Measurements from ENCODE around the gene COLEC12. TPM values are rescaled to one million over a fixed set of nuclear protein-coding genes. Genes with fewer than 3 reads are reported as not detected.

COLEC12 gene
- total and polyA plus RNA-seq, 8 donors, result 0.35 to 5.5 (median 1.3) TPM

DNA sequence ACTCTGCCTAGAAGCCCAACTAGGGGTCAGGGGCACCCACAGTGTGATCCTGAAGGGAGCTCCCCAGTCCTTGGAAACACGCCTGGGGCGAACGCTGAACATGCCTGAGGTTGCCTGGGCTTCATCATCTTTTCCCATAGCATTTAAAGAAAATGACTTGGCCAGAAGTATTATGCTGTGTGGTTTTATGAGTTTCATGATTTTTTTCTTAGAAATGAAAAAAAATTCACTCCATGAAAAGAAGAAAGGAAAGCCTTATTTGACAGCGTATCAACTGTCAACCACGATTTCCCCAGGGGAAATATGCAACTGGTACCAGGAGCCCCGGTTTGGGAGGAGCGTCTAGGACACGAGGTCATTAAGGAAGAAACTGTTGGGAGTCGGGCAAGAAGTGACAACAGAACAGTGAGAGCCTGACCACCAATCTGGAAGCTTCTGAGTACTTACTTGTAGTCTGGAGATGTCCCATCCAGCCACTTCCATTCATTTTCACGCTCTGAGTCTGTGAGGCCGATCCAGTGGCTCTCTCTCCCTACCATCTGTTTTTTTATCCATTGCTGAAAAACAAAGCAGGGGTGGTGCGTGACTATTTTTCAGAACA lies 169.2 kb downstream of the COLEC12 start:
- WGBS, 2 donors, result 78 to 83% methylated on average over 12 of the region's 12 CpGs
- no peak overlapping the region for H3K4me3 ChIP-seq
- DNase-seq, result no peak
- H3K27ac ChIP-seq, result no peak overlapping the region
- H3K27me3 ChIP-seq, result no peaks in the 10 kb centered on the region
- TF ChIP-seq, protein P1, sequence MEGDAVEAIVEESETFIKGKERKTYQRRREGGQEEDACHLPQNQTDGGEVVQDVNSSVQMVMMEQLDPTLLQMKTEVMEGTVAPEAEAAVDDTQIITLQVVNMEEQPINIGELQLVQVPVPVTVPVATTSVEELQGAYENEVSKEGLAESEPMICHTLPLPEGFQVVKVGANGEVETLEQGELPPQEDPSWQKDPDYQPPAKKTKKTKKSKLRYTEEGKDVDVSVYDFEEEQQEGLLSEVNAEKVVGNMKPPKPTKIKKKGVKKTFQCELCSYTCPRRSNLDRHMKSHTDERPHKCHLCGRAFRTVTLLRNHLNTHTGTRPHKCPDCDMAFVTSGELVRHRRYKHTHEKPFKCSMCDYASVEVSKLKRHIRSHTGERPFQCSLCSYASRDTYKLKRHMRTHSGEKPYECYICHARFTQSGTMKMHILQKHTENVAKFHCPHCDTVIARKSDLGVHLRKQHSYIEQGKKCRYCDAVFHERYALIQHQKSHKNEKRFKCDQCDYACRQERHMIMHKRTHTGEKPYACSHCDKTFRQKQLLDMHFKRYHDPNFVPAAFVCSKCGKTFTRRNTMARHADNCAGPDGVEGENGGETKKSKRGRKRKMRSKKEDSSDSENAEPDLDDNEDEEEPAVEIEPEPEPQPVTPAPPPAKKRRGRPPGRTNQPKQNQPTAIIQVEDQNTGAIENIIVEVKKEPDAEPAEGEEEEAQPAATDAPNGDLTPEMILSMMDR (IDR thresholded peaks at IDR 0.05), result no peak
- H3K4me1 ChIP-seq, result no peaks in the 10 kb centered on the region
- peak in 1 of 4 donors; percentile 60 for ATAC-seq
- intact Hi-C loops (cut with DNase I), result no loop called here
- no peak for FAIRE-seq
- H3K9me3 ChIP-seq, result no peaks in the 10 kb centered on the region
- no peaks in the 10 kb centered on the region for H3K36me3 ChIP-seq

DNA sequence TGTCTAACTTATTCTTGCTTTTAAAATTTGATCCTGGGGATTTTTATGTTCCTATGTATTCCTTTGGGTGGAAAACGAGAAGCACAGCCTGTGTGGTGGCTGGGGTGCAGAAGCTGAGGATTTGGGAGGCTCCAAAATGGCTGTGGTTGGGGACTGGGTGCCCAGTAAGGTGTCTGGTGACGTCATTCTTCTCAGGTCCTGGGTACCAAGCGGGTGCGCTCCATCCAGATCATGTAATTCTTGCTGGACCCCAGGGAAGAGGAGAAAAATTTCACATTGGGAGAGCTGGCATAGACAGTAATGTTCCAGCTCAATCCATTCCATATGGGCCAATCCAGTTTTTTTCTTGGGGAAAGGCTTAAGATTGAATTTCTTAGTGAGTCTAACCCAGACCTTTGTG lies 171.6 kb downstream of the COLEC12 start:
- ATAC-seq (no peak), FAIRE-seq (no peak), DNase-seq (no peak)
- no peaks in the 10 kb centered on the region for H3K27me3 ChIP-seq
- TF ChIP-seq, protein P1 (IDR thresholded peaks at IDR 0.05), result no peak
- H3K27ac ChIP-seq, result no peak overlapping the region
- intact Hi-C loops (cut with DNase I), result no loop called here
- H3K9me3 ChIP-seq, result no peaks in the 10 kb centered on the region
- WGBS, 2 donors, result 90 to 92% methylated on average over 4 of the region's 4 CpGs
- H3K36me3 ChIP-seq, result no peaks in the 10 kb centered on the region
- H3K4me3 ChIP-seq, result no peak overlapping the region
- H3K4me1 ChIP-seq, result no peaks in the 10 kb centered on the region

DNA sequence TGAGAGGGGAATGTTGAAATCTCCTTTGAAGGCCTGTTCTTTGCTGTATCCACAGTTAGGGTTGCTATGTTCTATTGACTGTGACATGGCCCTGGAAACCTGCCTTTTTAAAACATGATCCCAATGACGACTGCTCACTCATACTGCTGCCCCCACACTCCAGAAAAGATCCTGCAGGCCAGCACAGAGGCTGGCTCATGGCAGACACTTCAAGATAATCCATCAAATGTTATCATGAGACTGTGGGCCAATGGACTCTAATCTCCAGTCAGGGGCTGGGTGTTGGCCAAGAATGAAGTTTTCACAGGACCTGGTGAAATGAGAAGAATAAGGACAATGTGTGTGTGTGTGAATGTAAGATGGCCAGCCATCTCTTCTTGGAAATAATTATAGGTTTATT lies 173.7 kb downstream of the COLEC12 start:
- peaks cover 0 to 7% (median 0%) of the 10 kb centered on the region in 3 donors for H3K4me1 ChIP-seq
- DNase-seq (no peak), FAIRE-seq (no peak), ATAC-seq (no peak)
- intact Hi-C loops (cut with DNase I), result no loop called here
- no peak overlapping the region for H3K4me3 ChIP-seq
- 58 to 61% methylated on average over 1 of the region's 1 CpG for WGBS, 2 donors
- H3K9me3 ChIP-seq, result no peaks in the 10 kb centered on the region
- H3K36me3 ChIP-seq, result no peaks in the 10 kb centered on the region
- no peak overlapping the region for H3K27ac ChIP-seq
- no peaks in the 10 kb centered on the region for H3K27me3 ChIP-seq
- TF ChIP-seq, protein P1 (IDR thresholded peaks at IDR 0.05), result no peak

DNA sequence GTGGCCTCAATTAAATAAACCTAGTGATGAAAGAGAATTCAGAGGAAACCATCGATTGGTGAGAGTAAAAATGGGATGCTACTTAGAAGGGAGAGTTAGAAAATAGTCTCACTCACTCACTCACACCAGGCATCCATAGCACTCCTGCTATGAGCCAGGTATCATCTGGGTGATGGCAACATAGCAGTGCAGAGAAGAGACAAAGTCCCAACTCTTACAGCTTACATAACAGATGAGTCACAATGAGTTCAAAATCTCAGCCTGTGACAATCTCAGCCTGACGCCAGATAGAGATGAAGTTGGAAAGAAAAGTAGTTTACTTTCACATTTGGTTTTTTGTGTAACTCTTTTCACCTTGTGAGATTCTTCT lies 177.3 kb downstream of the COLEC12 start:
- intact Hi-C loops (cut with DNase I), result no loop called here
- WGBS, 2 donors, result 53 to 56% methylated on average over 2 of the region's 2 CpGs
- no peak for FAIRE-seq
- peak; percentile 50 to 68 (median 60) for ATAC-seq
- Histone ChIP-seq H3K27ac (no peak overlapping the region), H3K36me3 (no peaks in the 10 kb centered on the region), H3K4me1 (peaks cover 0 to 7% (median 0%) of the 10 kb centered on the region in 3 donors), H3K4me3 (no peak overlapping the region), H3K9me3 (no peaks in the 10 kb centered on the region), H3K27me3 (no peaks in the 10 kb centered on the region)
- TF ChIP-seq, protein P1 (IDR thresholded peaks at IDR 0.05), result no peak
- no peak for DNase-seq

DNA sequence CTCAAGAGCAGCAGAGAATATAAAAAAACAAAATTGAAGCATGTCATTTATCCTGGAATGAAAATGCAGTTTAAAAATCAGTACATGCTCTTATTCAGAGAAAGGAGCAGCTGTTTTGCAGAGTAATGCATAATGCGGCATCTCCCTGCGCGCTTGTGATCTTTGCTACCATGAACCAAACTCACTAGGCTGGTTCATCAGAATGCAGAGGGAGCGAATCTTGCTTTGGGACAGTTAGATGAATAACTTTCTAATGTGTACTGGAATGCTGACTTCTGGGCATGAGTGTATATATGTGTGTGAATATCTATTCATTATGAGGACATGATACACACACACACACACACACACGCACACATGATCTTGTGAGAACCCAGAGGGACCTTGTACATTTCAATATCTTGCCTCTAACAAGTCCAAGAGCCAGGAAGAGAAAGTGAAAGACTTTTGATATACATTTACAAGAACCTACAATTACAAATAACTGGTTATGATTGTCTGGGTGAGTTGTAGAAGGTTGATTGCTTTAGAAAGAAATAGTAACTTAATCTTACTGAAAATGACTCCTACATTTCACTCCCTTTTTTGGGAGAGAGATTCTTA lies 178.5 kb downstream of the COLEC12 start:
- Histone ChIP-seq H3K27ac (no peak overlapping the region), H3K9me3 (no peaks in the 10 kb centered on the region), H3K4me3 (no peak overlapping the region), H3K27me3 (no peaks in the 10 kb centered on the region), H3K36me3 (no peaks in the 10 kb centered on the region), H3K4me1 (peaks cover 0 to 7% (median 0%) of the 10 kb centered on the region in 3 donors)
- intact Hi-C loops (cut with DNase I), result no loop called here
- no peak for DNase-seq
- no peak for FAIRE-seq
- ATAC-seq, result no peak
- WGBS, 2 donors, result 83 to 87% methylated on average over 5 of the region's 5 CpGs
- TF ChIP-seq, protein P1 (IDR thresholded peaks at IDR 0.05), result no peak
